HG03196 (cell line): ENCODE data around the gene HBA2.
"Not testable (repeated sequence)": the region's sequence is repeated elsewhere in the genome, so short reads cannot be mapped to it uniquely, and the experiment has no call there.

Source experiments
- ATAC-seq: cut with Tn5 transposase; IDR thresholded peaks from one replicate; pipeline ENCODE4 v1.9.1; 2021; ENCODE audit not compliant: unreplicated experiment

Gene HBA2

DNA sequence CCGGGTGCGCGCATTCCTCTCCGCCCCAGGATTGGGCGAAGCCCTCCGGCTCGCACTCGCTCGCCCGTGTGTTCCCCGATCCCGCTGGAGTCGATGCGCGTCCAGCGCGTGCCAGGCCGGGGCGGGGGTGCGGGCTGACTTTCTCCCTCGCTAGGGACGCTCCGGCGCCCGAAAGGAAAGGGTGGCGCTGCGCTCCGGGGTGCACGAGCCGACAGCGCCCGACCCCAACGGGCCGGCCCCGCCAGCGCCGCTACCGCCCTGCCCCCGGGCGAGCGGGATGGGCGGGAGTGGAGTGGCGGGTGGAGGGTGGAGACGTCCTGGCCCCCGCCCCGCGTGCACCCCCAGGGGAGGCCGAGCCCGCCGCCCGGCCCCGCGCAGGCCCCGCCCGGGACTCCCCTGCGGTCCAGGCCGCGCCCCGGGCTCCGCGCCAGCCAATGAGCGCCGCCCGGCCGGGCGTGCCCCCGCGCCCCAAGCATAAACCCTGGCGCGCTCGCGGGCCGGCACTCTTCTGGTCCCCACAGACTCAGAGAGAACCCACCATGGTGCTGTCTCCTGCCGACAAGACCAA lies at the start of gene HBA2:
Gene HBA2 (plus strand): TSS at position 503 of the 568 bp plus-strand sequence. CDS start 37 bp downstream, at position 540.
- not testable (repeated sequence) for ATAC-seq

DNA sequence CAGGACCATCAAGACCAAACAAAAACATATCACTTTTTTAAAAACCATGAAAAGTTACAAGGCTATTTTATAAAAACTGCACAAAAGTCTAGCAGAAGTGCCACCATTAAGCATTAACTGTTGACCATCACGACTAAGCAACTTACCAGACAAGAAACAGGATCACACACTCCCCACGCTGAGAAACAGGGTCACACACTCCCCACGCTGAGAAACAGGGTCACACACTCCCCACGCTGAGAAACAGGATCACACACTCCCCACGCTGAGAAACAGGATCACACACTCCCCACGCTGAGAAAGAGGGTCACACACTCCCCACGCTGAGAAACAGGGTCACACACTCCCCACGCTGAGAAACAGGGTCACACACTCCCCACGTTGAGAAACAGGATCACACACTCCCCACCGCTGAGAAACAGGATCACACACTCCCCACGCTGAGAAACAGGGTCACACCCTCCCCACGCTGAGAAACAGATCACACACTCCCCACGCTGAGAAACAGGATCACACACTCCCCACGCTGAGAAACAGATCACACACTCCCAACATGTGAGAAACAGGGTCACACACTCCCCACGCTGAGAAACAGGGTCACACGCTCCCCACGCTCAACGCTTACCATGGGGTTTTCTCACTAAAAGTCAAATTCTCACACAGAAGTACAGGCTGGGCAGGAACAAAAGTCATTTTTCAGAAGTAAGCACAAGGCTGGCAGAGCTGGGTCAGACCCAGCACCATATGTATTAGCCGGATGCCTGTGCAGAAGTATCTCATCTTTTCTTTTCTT lies 48.9 kb upstream of the HBA2 start:
- not testable (repeated sequence) for ATAC-seq

DNA sequence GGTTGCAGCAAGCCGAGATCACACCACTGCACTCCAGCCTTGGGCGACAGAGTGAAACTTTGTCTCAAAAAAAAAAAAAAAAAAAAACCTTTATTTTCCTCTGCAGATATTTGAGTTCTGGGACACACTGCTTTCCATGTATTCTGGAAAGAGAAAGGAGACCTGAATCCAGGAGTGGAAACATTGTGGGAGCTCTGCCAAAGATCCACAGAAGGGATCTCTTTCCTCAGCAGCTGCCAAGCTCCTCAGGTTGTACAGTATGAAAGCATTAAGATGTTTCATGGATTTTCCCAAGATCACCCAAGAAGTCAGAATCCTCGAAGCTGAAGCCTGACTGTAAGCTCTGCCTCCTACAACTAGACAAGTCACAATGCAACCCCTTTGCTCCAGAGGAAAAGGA lies 47.7 kb upstream of the HBA2 start:
- no peak for ATAC-seq

DNA sequence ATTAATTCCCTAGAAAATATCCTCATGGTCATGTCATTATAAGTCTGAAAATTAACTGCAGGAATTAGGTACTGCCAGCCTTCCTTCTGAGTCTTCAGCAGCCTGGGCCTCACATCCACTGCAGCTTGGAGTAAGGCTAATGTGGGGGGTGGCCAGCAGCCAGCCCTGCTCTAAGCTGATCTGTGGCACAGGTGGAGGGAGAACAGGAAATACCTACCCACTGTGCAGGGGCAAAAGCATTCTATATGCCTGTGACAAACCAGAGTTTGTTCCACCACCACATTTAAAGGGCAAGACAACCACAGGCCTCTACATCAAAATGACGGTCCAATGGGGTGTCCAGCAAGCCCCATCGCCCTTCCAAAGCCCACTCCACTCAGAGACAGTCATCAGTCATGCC lies 43.6 kb upstream of the HBA2 start:
- ATAC-seq = no peak

DNA sequence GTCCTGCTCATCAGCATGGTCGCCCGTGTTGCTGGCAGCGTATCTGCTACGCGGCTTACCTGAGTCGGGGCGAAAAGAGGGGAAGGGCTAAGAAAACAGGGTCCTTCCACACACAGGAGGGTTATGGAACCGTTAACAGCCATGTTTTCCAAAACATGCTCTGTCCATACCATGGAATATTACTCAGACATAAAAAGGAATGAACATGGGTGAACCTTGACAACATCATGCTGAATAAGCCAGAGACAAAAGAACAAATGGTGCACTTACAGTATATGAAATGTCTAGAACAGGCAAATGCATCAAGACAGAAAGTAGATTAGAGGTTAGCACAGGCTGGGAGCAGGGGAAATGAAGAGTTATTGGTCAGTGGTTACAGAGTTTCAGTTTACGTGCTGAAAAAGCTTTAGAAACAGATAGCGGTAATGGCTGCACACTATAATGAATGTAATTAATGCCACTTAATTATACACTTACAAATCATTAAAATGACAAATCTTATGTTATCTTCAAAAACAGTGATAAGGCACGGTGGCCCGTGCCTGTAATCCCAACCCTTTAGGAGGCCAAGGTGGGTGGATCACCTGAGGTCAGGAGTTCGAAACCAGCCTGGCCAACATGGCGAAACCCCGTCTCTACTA lies 42.0 kb upstream of the HBA2 start:
- no peak for ATAC-seq

DNA sequence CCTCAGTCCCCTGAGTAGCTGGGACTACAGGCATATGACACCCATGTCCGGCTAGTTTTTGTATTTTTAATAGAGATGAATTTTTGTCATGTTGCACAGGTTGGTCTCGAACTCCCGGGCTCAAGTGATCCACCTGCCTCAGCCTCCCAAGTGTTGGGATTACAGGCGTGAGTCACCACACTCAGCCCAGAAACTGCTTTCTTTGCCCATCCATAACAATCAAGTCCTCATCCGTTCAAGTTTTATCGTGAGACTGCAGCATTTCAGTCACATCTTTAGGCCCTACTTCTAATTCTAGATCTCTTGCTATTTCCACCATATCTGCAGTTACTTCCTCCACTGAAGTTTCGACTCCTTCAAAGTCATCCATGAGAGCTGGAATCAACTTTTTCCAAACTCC lies 40.6 kb upstream of the HBA2 start:
- ATAC-seq = no peak

DNA sequence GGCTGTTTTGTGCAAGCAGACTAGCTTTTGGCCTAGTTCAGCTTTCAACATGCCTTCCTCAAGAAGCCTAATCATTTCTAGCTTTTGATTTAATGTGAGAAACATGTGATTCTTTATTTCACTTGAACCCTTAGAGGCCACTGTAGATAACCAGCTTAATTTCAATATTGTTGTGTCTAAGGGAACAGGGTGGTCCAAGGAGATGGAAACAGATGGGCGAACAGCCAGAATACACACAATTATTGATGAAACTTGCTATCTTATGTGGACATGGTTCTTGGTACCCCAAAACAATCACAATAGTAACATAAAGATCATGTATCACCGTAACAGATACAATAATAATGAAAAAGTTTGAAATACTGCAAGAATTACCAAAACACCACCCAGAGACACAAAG lies 39.0 kb upstream of the HBA2 start:
- no peak for ATAC-seq

DNA sequence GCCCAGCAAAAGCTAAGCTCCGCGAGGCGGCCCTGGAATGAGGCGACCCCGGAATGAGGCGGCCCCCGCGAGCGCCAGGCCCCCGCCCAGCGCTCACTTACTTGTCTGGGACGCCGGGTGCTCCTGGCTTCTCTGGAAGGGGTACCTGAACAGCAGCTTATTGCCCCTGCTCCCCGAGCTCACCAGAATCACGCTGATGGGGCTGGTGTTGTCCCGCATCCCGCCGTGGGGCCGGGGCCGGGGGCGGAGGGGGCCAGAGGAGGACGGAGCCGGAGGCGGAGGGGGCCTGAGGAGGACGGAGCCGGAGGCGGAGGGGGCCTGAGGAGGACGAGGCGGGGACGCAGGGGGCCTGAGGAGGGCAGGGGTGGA lies 34.6 kb upstream of the HBA2 start:
- ATAC-seq = no peak

DNA sequence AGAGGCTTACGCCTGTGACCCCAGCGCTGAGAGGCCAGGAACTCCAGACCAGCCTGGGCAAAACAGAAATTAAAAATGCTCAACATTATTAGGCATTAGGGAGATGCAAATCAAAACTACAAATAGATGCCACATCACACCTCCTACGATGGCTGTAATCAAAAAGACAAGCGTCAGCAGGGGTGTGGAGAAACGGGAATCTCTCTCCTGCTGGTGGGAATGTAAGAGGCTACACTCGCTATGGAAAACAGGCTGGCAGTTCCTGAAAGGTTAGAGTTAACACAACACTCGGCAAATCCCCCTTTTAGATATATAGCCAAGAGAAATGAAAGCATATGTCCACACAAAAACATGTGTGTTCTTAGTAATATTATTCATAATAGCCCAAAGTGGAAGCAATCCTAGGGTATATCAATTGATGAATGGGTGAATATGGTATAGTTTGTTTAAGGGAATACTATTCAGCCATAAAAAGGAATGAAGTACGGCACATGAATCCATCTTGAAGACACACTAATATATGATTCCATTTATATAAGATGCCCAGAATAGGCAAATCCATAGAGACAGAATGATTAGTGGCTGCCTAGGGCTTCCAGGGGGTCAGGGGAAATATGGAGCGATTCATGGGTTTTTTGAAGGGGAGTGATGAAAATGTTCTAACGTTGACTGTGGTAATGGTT lies 32.4 kb upstream of the HBA2 start:
- ATAC-seq = no peak

DNA sequence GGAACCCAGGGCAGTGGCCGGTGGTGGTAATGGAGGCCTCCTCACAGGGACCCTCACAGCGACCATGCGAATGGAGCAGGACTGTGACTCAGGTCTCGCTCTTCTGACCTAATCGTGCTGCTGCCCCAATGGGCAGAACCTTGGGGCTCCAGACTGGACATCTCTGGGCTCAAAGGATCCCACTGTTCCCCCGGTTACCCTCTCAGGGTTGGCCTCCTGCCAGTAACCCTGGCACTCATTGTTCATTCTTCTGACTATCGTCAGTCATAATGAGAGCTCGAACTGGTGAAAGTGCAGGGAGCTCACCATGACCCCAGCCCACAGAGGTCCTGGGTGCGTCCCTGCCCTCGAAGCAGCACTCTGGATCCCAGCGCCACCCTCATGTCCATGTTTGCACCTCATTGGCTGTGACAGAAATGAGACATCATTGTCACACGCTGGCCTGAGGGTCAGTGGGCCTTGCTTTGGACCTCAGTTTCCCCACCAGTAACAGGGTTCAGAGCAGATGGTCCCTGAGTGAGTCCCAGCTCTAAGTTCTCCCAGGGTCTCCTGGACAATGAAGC lies 30.2 kb upstream of the HBA2 start:
- ATAC-seq = no peak

DNA sequence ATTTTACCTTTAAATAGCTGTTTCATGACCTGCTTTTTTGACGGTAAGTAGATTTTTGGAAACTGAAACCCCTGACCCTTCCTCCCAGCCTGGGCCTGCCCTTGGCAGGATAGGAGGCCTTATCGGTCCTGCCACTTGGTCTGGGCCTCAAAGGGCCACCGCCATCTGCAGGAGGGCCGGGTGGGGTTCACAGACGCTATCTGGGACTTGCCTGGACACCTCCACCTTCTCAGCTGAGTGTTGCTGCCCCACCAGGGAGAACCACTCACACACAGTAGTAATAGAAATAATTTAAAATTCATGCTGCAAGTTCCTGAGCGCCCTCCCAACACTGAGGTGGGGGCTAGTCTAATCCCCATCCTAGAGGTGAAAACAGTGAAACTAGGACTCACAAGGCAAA lies 29.6 kb upstream of the HBA2 start:
- ATAC-seq = no peak

DNA sequence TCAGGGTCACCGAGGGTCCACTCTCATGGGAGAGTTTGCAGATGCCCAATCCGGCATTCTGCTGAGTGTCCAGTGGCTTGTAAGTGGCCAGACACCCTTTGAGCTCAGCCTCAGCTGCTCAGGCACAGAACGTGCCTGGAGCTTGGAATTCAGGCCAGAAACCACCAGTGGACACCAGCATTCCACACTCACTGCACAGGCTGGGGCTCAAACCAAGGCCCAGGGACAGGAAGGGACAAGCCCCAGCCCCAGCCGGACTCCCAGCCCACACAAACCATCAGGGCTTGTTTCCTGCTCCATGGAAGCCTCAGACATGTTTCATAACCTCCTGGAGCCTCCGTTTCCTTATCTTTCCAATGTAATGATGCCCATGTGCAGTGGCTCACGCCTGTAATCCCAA lies 29.2 kb upstream of the HBA2 start:
- ATAC-seq = no peak

DNA sequence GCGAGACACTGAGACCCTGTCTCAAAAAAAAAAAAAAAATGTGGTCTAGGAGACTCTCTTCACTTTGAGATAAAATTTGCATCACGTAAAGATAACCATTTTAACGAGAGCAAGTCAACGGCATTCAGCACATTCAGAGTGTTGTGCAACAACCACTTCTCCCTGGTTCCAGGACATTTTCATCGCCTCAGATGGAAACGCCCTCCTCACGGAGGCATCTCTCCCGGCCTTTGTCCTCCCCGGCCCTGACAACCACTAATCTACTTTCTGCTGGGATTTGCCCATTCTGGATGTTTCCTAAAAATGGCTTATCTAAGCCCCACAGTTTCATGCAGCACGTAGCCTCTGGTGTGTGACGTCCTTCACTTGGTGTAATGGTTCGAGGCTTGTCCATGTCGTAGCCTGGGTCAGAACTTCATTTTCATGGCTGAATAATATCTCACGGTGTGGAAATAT lies 27.9 kb upstream of the HBA2 start:
- ATAC-seq = no peak

DNA sequence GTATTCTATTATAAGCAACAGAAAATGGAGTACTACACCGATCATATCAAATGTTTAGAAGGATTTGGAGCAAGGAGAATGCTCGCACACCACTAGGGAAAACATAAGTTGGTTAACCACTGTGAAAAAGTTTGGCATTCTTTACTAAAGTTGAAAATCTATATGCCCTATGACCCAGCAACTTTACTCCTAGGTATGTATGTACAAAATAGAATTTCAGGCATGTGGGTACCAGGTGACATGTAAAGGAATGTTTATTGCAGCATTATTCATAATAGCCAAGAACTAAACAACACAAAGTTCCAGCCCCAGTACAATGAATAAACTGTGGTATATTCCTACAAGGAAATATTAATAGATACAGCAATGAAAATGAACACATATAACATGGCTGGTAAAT lies 26.0 kb upstream of the HBA2 start:
- ATAC-seq = no peak

DNA sequence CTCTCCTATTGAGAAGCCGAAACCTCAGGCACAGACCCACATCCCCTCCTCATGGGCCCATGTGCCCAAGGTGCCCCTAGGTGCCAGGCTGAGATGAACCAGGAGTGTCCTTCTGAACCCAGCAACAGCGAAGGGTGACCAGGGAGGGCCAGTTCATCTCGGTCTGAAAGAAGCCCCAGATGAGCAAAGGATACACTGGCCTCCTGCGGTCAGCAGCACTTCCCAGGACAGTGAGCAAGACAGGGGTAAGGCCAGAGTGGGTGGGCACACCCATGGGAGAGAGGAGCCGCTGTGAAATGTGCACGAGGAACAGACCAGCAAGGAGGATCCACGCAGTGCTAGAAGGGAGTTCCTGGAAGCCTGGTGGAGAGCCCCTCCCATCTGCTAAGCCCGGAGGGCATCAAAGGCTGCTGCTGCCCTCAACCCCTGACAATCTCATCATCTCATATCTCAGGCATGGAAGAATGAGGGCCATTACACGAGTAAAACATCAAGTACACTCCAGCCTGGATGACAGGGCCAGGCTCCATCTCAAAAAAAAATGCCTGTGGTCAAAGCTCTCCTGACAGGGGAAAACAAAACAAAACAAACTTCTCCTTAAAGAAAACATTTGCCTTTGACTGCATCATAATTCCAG lies 23.5 kb upstream of the HBA2 start:
- ATAC-seq = no peak

DNA sequence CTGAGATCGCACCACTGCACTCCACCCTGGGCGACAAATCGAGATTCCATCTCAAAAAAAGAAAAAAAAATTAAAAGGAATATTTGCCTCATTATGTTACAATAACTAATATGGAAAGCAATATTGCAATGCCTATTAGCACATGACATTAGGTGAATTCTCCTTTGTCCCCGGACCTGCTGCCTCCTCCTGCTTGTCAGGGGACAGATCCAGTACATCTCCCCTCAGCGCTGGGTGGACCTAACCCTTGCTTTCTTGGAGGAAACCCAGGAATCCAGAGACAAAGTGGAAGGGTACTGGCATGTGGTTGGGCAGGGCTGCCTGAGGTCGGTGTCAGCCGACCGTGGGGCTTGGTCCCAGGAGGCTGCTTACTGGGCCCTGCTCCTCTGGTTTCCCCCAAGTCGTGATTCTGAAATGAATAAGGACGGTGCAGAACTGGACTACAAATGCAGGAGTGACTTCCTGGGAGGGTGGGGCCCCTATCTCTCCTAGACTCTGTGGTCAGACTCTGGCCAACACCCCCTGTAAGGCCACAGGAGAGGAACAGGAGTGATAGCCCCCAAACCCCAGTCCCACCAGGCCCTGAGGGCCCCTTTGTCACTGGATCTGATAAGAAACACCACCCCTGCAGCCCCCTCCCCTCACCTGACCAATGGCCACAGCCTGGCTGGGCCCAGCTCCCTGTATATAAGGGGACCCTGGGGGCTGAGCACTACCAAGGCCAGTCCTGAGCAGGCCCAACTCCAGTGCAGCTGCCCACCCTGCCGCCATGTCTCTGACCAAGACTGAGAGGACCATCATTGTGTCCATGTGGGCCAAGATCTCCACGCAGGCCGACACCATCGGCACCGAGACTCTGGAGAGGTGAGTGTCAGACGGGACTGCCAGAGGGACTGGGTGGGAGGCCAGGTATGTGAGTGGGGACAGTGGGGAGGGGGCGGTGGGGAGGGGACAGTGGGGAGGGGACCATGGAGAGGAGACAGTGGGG lies 20.2 kb upstream of the HBA2 start, which contains the start of gene HBZ:
Gene HBZ (plus strand): TSS at position 504 of the 988 bp plus-strand sequence. CDS start 266 bp downstream, at position 770.
- ATAC-seq = no peak

DNA sequence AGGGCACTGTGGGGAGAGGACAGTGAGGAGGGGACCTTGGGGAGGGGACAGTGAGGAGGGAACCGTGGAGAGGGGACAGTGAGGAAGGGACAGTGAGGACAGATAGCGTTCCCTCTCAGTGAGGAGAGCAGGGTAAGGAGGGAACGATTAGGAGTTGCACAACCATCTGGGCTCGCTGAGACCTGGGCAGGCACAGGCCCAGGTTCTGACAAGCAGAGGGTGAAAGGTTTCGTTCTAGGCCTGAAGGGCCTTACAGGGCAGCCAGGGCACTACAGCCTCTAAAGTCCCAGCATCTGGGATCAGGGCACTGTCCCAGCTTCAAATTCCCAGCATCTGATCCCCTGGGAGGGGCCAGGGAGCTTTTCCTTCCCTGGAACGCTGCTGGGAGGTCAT lies 19.6 kb upstream of the HBA2 start:
- ATAC-seq = not testable (repeated sequence)

DNA sequence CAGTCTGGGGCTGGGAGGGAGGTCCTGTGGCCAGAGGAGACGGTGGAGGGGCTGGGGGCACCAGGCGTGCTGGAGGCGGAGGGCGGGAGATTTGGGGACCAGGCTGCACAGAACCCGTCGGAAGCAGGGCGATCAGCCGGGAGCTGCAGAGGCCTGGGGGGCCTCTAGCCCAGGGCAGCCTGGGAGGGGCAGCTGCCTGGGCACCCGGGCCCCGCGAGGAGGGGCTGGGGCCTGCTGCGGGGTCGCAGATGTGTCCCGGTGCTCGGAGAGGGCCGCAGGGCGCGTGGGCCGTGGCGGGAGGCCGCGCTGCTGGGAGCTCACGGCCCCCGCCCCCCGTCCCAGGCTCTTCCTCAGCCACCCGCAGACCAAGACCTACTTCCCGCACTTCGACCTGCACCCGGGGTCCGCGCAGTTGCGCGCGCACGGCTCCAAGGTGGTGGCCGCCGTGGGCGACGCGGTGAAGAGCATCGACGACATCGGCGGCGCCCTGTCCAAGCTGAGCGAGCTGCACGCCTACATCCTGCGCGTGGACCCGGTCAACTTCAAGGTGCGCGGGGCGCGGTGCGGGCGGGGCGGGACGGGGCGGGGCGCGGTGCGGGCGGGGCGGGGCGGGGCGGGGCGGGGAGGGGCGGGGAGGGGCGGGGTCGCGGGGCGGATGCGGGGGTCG lies 19.0 kb upstream of the HBA2 start:
- ATAC-seq = not testable (repeated sequence)
